ENCODE measurements around the gene LPP.
"Not testable (repeated sequence)": the region's sequence is repeated elsewhere in the genome, so short reads cannot be mapped to it uniquely, and the experiment has no call there.

Gene LPP

DNA sequence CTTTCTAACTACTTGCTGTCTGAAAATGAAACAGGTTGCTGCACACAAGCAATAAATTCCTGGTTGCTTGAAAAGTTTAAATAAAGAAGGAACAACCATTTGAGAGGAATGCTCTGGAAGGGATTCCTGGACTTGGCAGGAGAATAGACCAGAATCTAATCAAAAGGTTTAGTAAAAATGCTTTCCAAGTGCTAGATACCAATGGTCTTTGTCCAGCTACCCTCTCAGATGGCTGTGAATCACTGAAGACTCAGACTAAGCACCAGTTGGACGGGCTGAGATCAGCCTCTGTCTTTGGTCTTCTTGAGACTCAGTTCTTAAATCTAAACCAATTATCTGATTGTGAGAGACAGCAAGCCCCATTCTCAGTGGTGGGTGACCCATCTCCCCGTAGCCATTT is 27.7 kb upstream of the LPP start:
- in situ Hi-C loops (cut with HindIII; ENCODE audit: low sequenced_read_pairs) = loop anchor here (25.0 kb wide), 1 partner anchor 389 kb away; the partner anchor contains the start of gene BCL6
- TF ChIP-seq, protein P1, sequence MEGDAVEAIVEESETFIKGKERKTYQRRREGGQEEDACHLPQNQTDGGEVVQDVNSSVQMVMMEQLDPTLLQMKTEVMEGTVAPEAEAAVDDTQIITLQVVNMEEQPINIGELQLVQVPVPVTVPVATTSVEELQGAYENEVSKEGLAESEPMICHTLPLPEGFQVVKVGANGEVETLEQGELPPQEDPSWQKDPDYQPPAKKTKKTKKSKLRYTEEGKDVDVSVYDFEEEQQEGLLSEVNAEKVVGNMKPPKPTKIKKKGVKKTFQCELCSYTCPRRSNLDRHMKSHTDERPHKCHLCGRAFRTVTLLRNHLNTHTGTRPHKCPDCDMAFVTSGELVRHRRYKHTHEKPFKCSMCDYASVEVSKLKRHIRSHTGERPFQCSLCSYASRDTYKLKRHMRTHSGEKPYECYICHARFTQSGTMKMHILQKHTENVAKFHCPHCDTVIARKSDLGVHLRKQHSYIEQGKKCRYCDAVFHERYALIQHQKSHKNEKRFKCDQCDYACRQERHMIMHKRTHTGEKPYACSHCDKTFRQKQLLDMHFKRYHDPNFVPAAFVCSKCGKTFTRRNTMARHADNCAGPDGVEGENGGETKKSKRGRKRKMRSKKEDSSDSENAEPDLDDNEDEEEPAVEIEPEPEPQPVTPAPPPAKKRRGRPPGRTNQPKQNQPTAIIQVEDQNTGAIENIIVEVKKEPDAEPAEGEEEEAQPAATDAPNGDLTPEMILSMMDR (IDR thresholded peaks at IDR 0.05; ENCODE audit: low read depth, low read length, missing control alignments) = no peak
- peak; percentile 29 for DNase-seq (ENCODE audit: low read depth)
- H3K4me3 ChIP-seq (ENCODE audit: low read depth, low read length) = no peak overlapping the region

DNA sequence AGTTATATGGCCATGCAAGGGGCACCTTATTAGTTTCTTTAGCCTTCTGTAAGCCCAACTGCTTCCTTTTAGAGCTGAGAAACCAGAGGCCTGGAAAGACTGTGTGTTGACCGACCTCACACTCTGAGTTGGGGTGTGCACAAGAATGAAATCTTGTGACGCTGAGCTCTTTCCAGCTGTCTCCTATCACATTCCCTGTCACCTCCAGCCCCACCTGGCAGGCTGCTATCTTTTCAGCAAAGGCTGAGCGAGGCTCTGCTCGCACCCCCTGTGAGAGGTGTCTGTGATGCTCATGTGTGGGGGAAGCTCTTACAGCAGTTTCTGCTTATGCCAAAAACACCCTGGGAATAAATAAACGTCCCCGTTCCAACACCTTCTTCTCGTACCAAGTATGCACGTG is 27.0 kb upstream of the LPP start:
- in situ Hi-C loops (cut with HindIII; ENCODE audit: low sequenced_read_pairs) = loop anchor here (25.0 kb wide), 1 partner anchor 390 kb away; the partner anchor contains the start of gene BCL6
- TF ChIP-seq, protein P1 (IDR thresholded peaks at IDR 0.05; ENCODE audit: low read depth, low read length, missing control alignments) = no peak
- no peak overlapping the region for H3K4me3 ChIP-seq (ENCODE audit: low read depth, low read length)
- no peak for DNase-seq (ENCODE audit: low read depth)

DNA sequence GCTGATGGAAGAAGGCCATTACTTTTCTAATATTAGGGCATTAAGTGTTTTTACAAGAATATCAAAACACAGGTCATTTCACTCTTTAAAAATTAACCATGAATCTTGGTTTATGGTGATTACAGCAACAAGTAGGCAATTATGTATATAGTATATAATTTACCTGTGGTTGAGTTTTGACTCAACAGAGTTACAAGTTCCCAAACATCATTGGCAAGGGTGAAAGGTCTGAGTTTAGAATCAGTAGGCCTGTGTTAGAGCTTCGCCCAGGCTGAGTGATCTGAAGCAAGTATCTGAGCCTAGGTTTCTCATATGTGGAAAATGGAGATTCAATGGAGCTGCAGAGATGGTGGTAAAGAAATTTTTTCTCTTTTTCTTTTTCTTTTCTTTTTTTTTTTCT is 25.1 kb upstream of the LPP start:
- DNase-seq (ENCODE audit: low read depth) = no peak
- TF ChIP-seq, protein P1 (IDR thresholded peaks at IDR 0.05; ENCODE audit: low read depth, low read length, missing control alignments) = no peak
- in situ Hi-C loops (cut with HindIII; ENCODE audit: low sequenced_read_pairs) = loop anchor here (25.0 kb wide), 1 partner anchor 392 kb away; the partner anchor contains the start of gene BCL6
- no peak overlapping the region for H3K4me3 ChIP-seq (ENCODE audit: low read depth, low read length)

DNA sequence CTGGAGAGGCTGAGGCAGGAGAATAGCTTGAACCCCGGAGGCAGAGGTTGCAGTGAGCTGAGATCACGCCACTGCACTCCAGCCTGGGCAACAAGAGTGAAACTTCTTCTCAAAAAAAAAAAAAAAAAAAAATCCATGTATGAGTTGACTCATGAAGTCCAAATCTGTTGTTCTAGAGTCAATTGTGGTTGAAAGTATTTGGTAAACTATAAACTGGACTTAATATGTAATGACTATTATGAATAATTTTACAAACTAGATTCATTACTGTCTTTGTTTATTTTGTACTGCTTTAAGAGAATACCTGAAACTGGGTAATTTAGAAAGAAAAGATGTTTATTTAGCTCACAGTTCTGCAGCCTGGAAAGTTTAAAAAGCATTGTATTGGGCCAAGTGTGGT is 22.9 kb upstream of the LPP start:
- in situ Hi-C loops (cut with HindIII; ENCODE audit: low sequenced_read_pairs) = loop anchor here (25.0 kb wide), 1 partner anchor 394 kb away; the partner anchor contains the start of gene BCL6
- H3K4me3 ChIP-seq (ENCODE audit: low read depth, low read length); DNase-seq (ENCODE audit: low read depth): not testable (repeated sequence)

DNA sequence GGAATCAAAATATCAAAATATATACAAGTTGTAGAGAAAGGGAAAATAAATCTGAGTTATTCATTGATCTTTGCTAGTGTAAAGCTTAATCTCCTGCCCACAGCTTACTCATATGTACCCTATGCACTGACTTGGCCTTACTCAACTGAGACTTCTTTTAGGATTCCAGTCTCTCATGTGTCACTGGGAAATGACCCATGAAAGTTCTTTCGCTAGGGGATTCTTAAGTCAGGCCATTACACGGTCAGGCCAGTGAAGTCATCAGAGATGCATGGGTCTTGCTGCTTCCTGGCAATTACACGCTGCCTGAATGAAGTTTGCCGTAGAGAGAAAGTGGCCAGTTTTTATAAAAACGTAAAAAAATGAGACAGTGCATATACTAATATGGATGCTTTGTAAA is 20.7 kb upstream of the LPP start:
- TF ChIP-seq, protein P1 (IDR thresholded peaks at IDR 0.05; ENCODE audit: low read depth, low read length, missing control alignments) = no peak
- in situ Hi-C loops (cut with HindIII; ENCODE audit: low sequenced_read_pairs) = loop anchor here (25.0 kb wide), 1 partner anchor 396 kb away; the partner anchor contains the start of gene BCL6
- H3K4me3 ChIP-seq (ENCODE audit: low read depth, low read length) = no peak overlapping the region
- no peak for DNase-seq (ENCODE audit: low read depth)

DNA sequence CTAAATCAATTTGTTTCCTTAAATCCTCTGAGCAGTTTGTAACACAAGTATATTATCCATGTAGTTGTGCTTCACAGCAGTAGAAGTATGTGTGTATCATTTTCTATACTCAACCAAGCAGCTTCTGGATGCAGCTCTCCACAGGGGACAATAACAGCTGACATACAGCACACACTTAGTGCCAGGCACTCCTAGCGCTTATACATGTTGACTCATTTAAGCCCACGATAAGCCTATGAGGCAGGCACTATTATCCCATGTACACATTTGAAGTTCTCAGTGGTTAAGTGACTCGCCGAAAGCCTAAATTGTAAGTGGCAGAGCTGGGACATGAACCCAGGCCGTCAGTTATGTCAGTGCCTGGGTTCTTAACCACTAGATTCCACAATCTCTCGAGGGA is 20.3 kb upstream of the LPP start:
- in situ Hi-C loops (cut with HindIII; ENCODE audit: low sequenced_read_pairs) = loop anchor here (25.0 kb wide), 1 partner anchor 396 kb away; the partner anchor contains the start of gene BCL6
- TF ChIP-seq, protein P1 (IDR thresholded peaks at IDR 0.05; ENCODE audit: low read depth, low read length, missing control alignments) = no peak

DNA sequence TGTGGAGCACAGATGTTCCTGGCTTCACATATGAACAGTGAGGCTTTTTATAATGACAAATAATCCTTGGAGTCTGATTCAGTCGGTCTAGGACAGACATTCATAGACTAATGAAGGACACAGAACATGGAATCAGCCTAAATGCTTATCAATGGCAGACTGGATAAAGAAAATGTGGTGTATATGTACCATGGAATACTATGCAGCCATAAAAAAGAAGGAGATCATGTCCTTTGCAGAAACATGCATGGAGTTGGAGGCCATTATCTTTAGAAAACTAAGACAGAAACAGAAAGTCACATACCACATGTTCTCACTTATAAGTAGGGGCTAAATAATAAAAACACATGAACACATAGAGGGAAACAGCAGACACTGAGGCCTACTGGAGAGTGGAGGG is 19.9 kb upstream of the LPP start:
- no peak overlapping the region for H3K4me3 ChIP-seq (ENCODE audit: low read depth, low read length)
- no peak for DNase-seq (ENCODE audit: low read depth)
- TF ChIP-seq, protein P1 (IDR thresholded peaks at IDR 0.05; ENCODE audit: low read depth, low read length, missing control alignments) = no peak
- in situ Hi-C loops (cut with HindIII; ENCODE audit: low sequenced_read_pairs) = loop anchor here (25.0 kb wide), 1 partner anchor 397 kb away; the partner anchor contains the start of gene BCL6

More for the DNA sequence above, 20.3 kb upstream of the LPP start:
- no peak for DNase-seq (ENCODE audit: low read depth)
- H3K4me3 ChIP-seq (ENCODE audit: low read depth, low read length) = no peak overlapping the region
